Spleen (tissue), 11 donors: ENCODE measurements around the gene TPD52L2. TPM values are rescaled to one million over a fixed set of nuclear protein-coding genes. Genes with fewer than 3 reads are reported as not detected.
"Not testable (repeated sequence)": the region's sequence is repeated elsewhere in the genome, so short reads cannot be mapped to it uniquely, and the experiment has no call there.

Experiments
- DNase-seq: peaks from one replicate; pipeline ENCODE4 v3.0.0-alpha.2; 2020
- H3K27ac ChIP-seq, 8 donors: fragments of 200-600 bp; sonication (generic) in 7 of 8; 1 replicate in 4 of 8; 2 replicates in 4 of 8; pipeline versions ENCODE4 v1.5.0 to v1.8.0; 2016 to 2021; ENCODE audit warnings: inconsistent platforms in 4 of 8, mild to moderate bottlenecking in 4 of 8, moderate library complexity in 1 of 8
- H3K27me3 ChIP-seq, 7 donors: fragments of 200-600 bp; sonication (generic) in 6 of 7; replicated peaks in 1 of 7; 1 replicate in 4 of 7; 2 replicates in 3 of 7; pipeline versions ENCODE4 v1.5.0 to v1.8.0; 2016 to 2021; ENCODE audit warnings: inconsistent platforms in 3 of 7, mild to moderate bottlenecking in 1 of 7
- H3K36me3 ChIP-seq, 6 donors: fragments of 200-600 bp; sonication (generic) in 5 of 6; 1 replicate in 4 of 6; 2 replicates in 2 of 6; pipeline versions ENCODE4 v1.5.0 to v1.8.0; 2016 to 2021; ENCODE audit warnings: inconsistent platforms in 2 of 6
- H3K4me1 ChIP-seq, 6 donors: fragments of 200-600 bp; sonication (generic) in 5 of 6; 1 replicate in 3 of 6; 2 replicates in 3 of 6; pipeline versions ENCODE4 v1.5.0 to v1.8.0; 2016 to 2021; ENCODE audit warnings: inconsistent platforms in 3 of 6
- H3K4me3 ChIP-seq, 8 donors: fragments of 200-600 bp; sonication (generic) in 7 of 8; 1 replicate in 4 of 8; 2 replicates in 4 of 8; pipeline versions ENCODE4 v1.5.0 to v1.8.0; 2016 to 2021; ENCODE audit warnings: inconsistent platforms in 4 of 8, mild to moderate bottlenecking in 4 of 8, moderate library complexity in 2 of 8
- H3K9me3 ChIP-seq, 8 donors: fragments of 200-600 bp; sonication (generic) in 7 of 8; 1 replicate in 4 of 8; 2 replicates in 4 of 8; pipeline versions ENCODE4 v1.5.0 to v1.8.0; 2016 to 2021; ENCODE audit warnings: inconsistent platforms in 4 of 8
- CTCF ChIP-seq, 11 experiments: fragments of 200-600 bp in 7 of 11; fragments of 450-650 bp in 4 of 11; sonication (generic) in 4 of 11; IDR thresholded peaks in 8 of 11; conservative IDR thresholded peaks in 3 of 11; 1 replicate in 7 of 11; 2 replicates in 4 of 11; pipeline versions ENCODE4 v1.4.0 to v1.8.0; 2016 to 2021; ENCODE audit warnings: antibody characterized with exemption in 11 of 11, inconsistent platforms in 4 of 11, mild to moderate bottlenecking in 1 of 11
- POLR2A ChIP-seq, 3 donors: fragments of 450-650 bp; IDR thresholded peaks; one replicate each; pipeline ENCODE4 v1.5.1; 2017; ENCODE audit warnings: antibody characterized with exemption in 3 of 3, mild to moderate bottlenecking in 1 of 3
- POLR2AphosphoS5 ChIP-seq, 3 donors: sonication (generic); formaldehyde crosslinking; IDR thresholded peaks; one replicate each; pipeline ENCODE4 v1.5.1; 2017; ENCODE audit warnings: antibody characterized with exemption in 3 of 3
- WGBS, 5 donors: extraction: QIAGEN DNeasy Blood & Tissue Kit in 3 of 5; methylation state at CpG; one replicate each; pipeline versions ENCODE4 v1.1.5 to v1.1.7; 2013 to 2018; 5-methylcytosine and 5-hydroxymethylcytosine counted together
- intact Hi-C: fragments of 100-400 bp; cut with DNase I; formaldehyde crosslinking; loops from one replicate; pipeline ENCODE4 v1.15.0; 2023; ENCODE audit warnings: low total_unique reads
- polyA plus RNA-seq, 3 donors: library from polyadenylated mRNA; stranded (reverse); fragments of 200-250 nt; gene quantifications; one replicate each; pipeline ENCODE4 v1.2.1, GENCODE V29; 2013
- total RNA-seq, 7 donors: library from RNA; depleted of rRNA in 3 of 7; stranded (reverse); fragments of >200 nt in 3 of 7; fragmentation: NEBNext Ultra II Directional in 4 of 7; extraction: Animal tissue kit (Norgen Biotek cat#: 25700) in 4 of 7; gene quantifications; one replicate each; pipeline versions ENCODE4 v1.1.0 to v1.2.1, GENCODE V29; 2016 to 2021
- donor health status: healthy with polysubstance abuse.
- donor health status: DM: no; HTN: no; CAD: no; lungs with moderate emphysema.
- donor health status: DM: no; HTN: no; CAD: no.
- donor health status: Bipolar disorder and iron deficiency.
- donor health status: healthy.
- donor health status: DM: no; HTN: no; CAD: no.
- donor health status: DM: yes; HTN: yes; CAD: no.

The TPD52L2 gene
- total and polyA plus RNA-seq, 10 donors = 60.2 to 102 (median 87.4) TPM

- DNase-seq = no peak
- intact Hi-C loops = no loop called here
These were observed 12.8 kb downstream of the TPD52L2 start for GRCh38 chr20:63877755-63878470.

GRCh38 chr20:63878899-63879663 lies 14.0 kb downstream of the TPD52L2 start:
- Histone ChIP-seq H3K27me3 (no peaks in the 10 kb centered on the region), H3K4me1 (peaks cover 0 to 56% (median 13%) of the 10 kb centered on the region in 6 donors), H3K36me3 (peaks cover 0 to 94% (median 68%) of the 10 kb centered on the region in 6 donors), H3K4me3 (no peak overlapping the region), H3K27ac (peak overlapping the region in 1 of 8 donors; percentile 58), H3K9me3 (no peaks in the 10 kb centered on the region)
- WGBS, 5 donors = 85 to 95% (median 91%) methylated on average over 13 to 14 of the region's 14 CpGs
- intact Hi-C loops = no loop called here
- DNase-seq = no peak
- TF ChIP-seq POLR2A (IDR thresholded peaks at IDR 0.05) (no peak), CTCF (IDR thresholded peaks at IDR 0.05 in 8 of 11, conservative IDR thresholded peaks at IDR 0.05 in 3 of 11) (no peak), POLR2AphosphoS5 (IDR thresholded peaks at IDR 0.05) (peak in 1 of 3 donors; percentile 45)

More at GRCh38 chr20:63877755-63878470, 12.8 kb downstream of the TPD52L2 start:
- Histone ChIP-seq H3K27me3 (no peaks in the 10 kb centered on the region), H3K4me1 (peaks cover 0 to 68% (median 22%) of the 10 kb centered on the region in 6 donors), H3K9me3 (no peaks in the 10 kb centered on the region), H3K4me3 (peak overlapping the region in 1 of 8 donors; percentile 2), H3K36me3 (peaks cover 0 to 94% (median 63%) of the 10 kb centered on the region in 6 donors), H3K27ac (peak overlapping the region in 4 of 8 donors; percentile 41 to 58 (median 50))
- whole genome bisulfite sequencing, 5 donors = 71 to 87% (median 80%) methylated on average over 31 to 32 of the region's 32 CpGs
- TF ChIP-seq POLR2AphosphoS5 (IDR thresholded peaks at IDR 0.05) (peak; percentile 8 to 74 (median 53)), CTCF (IDR thresholded peaks at IDR 0.05 in 8 of 11, conservative IDR thresholded peaks at IDR 0.05 in 3 of 11) (no peak)

GRCh38 chr20:63880901-63881300 lies 15.8 kb downstream of the TPD52L2 start:
- H3K9me3 ChIP-seq, DNase-seq, intact Hi-C loops, H3K27ac ChIP-seq, H3K27me3 ChIP-seq, H3K4me3 ChIP-seq: not testable (repeated sequence)
- Histone ChIP-seq H3K36me3 (peaks cover 0 to 94% (median 66%) of the 10 kb centered on the region in 6 donors), H3K4me1 (peaks cover 0 to 38% (median 10%) of the 10 kb centered on the region in 6 donors)
- TF ChIP-seq POLR2AphosphoS5 (IDR thresholded peaks at IDR 0.05) = peak in 1 of 3 donors; percentile 21
- 88 to 97% (median 96%) methylated on average over 13 of the region's 13 CpGs for WGBS, 5 donors

- Histone ChIP-seq H3K9me3 (no peaks in the 10 kb centered on the region), H3K4me1 (peaks cover 0 to 32% (median 10%) of the 10 kb centered on the region in 6 donors), H3K36me3 (peaks cover 0 to 94% (median 63%) of the 10 kb centered on the region in 6 donors), H3K4me3 (no peak overlapping the region), H3K27ac (no peak overlapping the region), H3K27me3 (no peaks in the 10 kb centered on the region)
- WGBS, 5 donors = 90 to 95% (median 91%) methylated on average over 13 to 19 of the region's 19 CpGs
- TF ChIP-seq POLR2A (IDR thresholded peaks at IDR 0.05) (no peak), POLR2AphosphoS5 (IDR thresholded peaks at IDR 0.05) (no peak), CTCF (IDR thresholded peaks at IDR 0.05 in 8 of 11, conservative IDR thresholded peaks at IDR 0.05 in 3 of 11) (no peak)
- DNase-seq = peak; percentile 51
- intact Hi-C loops = no loop called here
These were observed 16.6 kb downstream of the TPD52L2 start for GRCh38 chr20:63881451-63882226.
